Esophagus muscularis mucosa (tissue), 4 donors: ENCODE measurements around the gene ZNF440.

Experiments
- EP300 ChIP-seq: sonication (generic); formaldehyde crosslinking; IDR thresholded peaks from one replicate; pipeline ENCODE4 v1.6.1; 2017; ENCODE audit warnings: antibody characterized with exemption
- POLR2A ChIP-seq: fragments of 450-650 bp; IDR thresholded peaks from one replicate; pipeline ENCODE4 v1.6.1; 2017; ENCODE audit warnings: antibody characterized with exemption, moderate library complexity, mild to moderate bottlenecking, low read depth
- TF ChIP-seq, protein P1 (sequence below), 3 experiments: fragments of 200-600 bp in 2 of 3; fragments of 450-650 bp in 1 of 3; sonication (generic) in 2 of 3; IDR thresholded peaks; one replicate each; pipeline ENCODE4 v1.5.1; 2017 to 2019; ENCODE audit warnings: antibody characterized with exemption in 3 of 3, mild to moderate bottlenecking in 2 of 3, moderate library complexity in 1 of 3

DNA sequence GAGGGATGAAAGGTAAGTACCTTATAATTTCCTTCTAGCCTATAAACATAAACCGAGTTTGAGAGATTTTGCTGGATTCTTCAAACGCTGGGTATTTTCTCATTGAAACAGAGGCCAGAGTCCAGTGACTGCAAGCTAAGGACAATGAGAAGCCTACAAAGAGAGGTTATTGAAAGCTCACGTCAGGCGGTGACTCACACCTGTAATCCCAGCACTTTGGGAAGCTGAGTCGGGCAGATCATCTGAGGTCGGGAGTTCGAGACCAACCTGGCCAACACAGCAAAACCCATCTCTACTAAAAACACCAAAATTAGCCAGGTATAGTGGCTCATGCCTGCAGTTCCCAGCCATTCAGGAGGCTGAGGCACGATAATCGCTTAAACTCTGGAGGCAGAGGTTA, 58.6 kb downstream of the ZNF440 start:
- TF ChIP-seq POLR2A = no peak
- TF ChIP-seq, protein P1, sequence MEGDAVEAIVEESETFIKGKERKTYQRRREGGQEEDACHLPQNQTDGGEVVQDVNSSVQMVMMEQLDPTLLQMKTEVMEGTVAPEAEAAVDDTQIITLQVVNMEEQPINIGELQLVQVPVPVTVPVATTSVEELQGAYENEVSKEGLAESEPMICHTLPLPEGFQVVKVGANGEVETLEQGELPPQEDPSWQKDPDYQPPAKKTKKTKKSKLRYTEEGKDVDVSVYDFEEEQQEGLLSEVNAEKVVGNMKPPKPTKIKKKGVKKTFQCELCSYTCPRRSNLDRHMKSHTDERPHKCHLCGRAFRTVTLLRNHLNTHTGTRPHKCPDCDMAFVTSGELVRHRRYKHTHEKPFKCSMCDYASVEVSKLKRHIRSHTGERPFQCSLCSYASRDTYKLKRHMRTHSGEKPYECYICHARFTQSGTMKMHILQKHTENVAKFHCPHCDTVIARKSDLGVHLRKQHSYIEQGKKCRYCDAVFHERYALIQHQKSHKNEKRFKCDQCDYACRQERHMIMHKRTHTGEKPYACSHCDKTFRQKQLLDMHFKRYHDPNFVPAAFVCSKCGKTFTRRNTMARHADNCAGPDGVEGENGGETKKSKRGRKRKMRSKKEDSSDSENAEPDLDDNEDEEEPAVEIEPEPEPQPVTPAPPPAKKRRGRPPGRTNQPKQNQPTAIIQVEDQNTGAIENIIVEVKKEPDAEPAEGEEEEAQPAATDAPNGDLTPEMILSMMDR (IDR thresholded peaks at IDR 0.05) = no peak
- no peak for TF ChIP-seq EP300
